ENCODE measurements around the gene FAM241A.

GRCh38 chr4:112142182-112142581 is 3.1 kb upstream of the FAM241A start:
- TF ChIP-seq CTCF (IDR thresholded peaks at IDR 0.05) (no peak), EZH2 (IDR thresholded peaks at IDR 0.05; ENCODE audit: borderline replicate concordance, insufficient read depth, low read depth, low read length, poor library complexity, severe bottlenecking) (no peak)

Measured in B cell (primary cell).